Esophagus (tissue), 2 donors: Measurements from ENCODE around the gene CALHM2. TPM values are rescaled to one million over a fixed set of nuclear protein-coding genes. Genes with fewer than 3 reads are reported as not detected.

Experiments used
- H3K27ac ChIP-seq, 2 donors: one replicate each; pipeline ENCODE4 v1.5.1; 2013; ENCODE audit warnings: low read depth in 2 of 2, mild to moderate bottlenecking in 2 of 2, inconsistent platforms in 1 of 2, low read length in 1 of 2, moderate library complexity in 1 of 2
- H3K27me3 ChIP-seq, 2 donors: one replicate each; pipeline ENCODE4 v1.6.1; 2013; ENCODE audit warnings: low read length in 2 of 2, control low read depth in 1 of 2, mild to moderate bottlenecking in 1 of 2; ENCODE audit not compliant: insufficient read depth in 2 of 2, control insufficient read depth in 1 of 2
- H3K36me3 ChIP-seq, 2 donors: one replicate each; pipeline ENCODE4 v1.6.1; 2013; ENCODE audit warnings: low read length in 1 of 2; ENCODE audit not compliant: control insufficient read depth in 2 of 2, insufficient read depth in 2 of 2
- H3K4me1 ChIP-seq, 2 donors: one replicate each; pipeline ENCODE4 v1.6.1; 2013; ENCODE audit warnings: low read length in 1 of 2; ENCODE audit not compliant: control insufficient read depth in 2 of 2, insufficient read depth in 2 of 2
- H3K4me3 ChIP-seq, 2 donors: one replicate each; pipeline ENCODE4 v1.5.1; 2013; ENCODE audit warnings: low read length in 2 of 2, mild to moderate bottlenecking in 2 of 2, low read depth in 1 of 2, moderate library complexity in 1 of 2
- H3K9me3 ChIP-seq, 2 donors: one replicate each; pipeline ENCODE4 v1.6.1; 2013; ENCODE audit warnings: mild to moderate bottlenecking in 2 of 2, low read depth in 1 of 2, low read length in 1 of 2, moderate library complexity in 1 of 2; ENCODE audit not compliant: control insufficient read depth in 2 of 2, insufficient read depth in 1 of 2
- WGBS, 2 donors: extraction: QIAGEN DNeasy Blood & Tissue Kit; methylation state at CpG; one replicate each; pipeline ENCODE4 v1.1.7; 2013; 5-methylcytosine and 5-hydroxymethylcytosine counted together
- polyA plus RNA-seq, 2 donors: library from polyadenylated mRNA; stranded (reverse); fragments of 200-250 nt; gene quantifications; one replicate each; pipeline ENCODE4 v1.2.3, GENCODE V29; 2013
- donor health status: healthy with polysubstance abuse.
- donor health status: Bipolar disorder and iron deficiency.

Gene CALHM2
- polyA plus RNA-seq, 2 donors: 5.3 to 9.7 TPM

- Histone ChIP-seq H3K36me3 (no peaks in the 10 kb centered on the region), H3K9me3 (no peaks in the 10 kb centered on the region), H3K27ac (no peak overlapping the region), H3K27me3 (no peaks in the 10 kb centered on the region), H3K4me3 (no peak overlapping the region), H3K4me1 (no peaks in the 10 kb centered on the region)
- 81 to 84% methylated on average over 3 of the region's 3 CpGs for WGBS, 2 donors
Observed at GRCh38 chr10:103466734-103467133, 14.6 kb upstream of the CALHM2 start.

GRCh38 chr10:103465411-103466179 is 13.4 kb upstream of the CALHM2 start:
- no peaks in the 10 kb centered on the region for H3K36me3 ChIP-seq
- no peak overlapping the region for H3K4me3 ChIP-seq
- 87 to 93% methylated on average over 14 of the region's 14 CpGs for WGBS, 2 donors
- H3K27ac ChIP-seq: no peak overlapping the region
- H3K9me3 ChIP-seq: no peaks in the 10 kb centered on the region
- H3K4me1 ChIP-seq: no peaks in the 10 kb centered on the region
- no peaks in the 10 kb centered on the region for H3K27me3 ChIP-seq

- Histone ChIP-seq H3K4me1 (no peaks in the 10 kb centered on the region), H3K9me3 (no peaks in the 10 kb centered on the region), H3K27me3 (no peaks in the 10 kb centered on the region), H3K36me3 (no peaks in the 10 kb centered on the region), H3K4me3 (no peak overlapping the region), H3K27ac (no peak overlapping the region)
- WGBS, 2 donors: 70 to 75% methylated on average over 4 of the region's 4 CpGs
Observed at GRCh38 chr10:103463499-103463898, 11.3 kb upstream of the CALHM2 start.

- 60 to 62% methylated on average over 4 of the region's 4 CpGs for WGBS, 2 donors
- no peaks in the 10 kb centered on the region for H3K36me3 ChIP-seq
- no peaks in the 10 kb centered on the region for H3K27me3 ChIP-seq
- peaks cover 0 to 2% of the 10 kb centered on the region in 2 donors for H3K4me1 ChIP-seq
- no peak overlapping the region for H3K4me3 ChIP-seq
- no peak overlapping the region for H3K27ac ChIP-seq
- H3K9me3 ChIP-seq: no peaks in the 10 kb centered on the region
Observed at GRCh38 chr10:103459615-103460014, 7.4 kb upstream of the CALHM2 start.

GRCh38 chr10:103458720-103459119 is 6.5 kb upstream of the CALHM2 start, which contains the start of gene CALHM1:
Gene CALHM1 (minus strand): TSS chr10:103458900. CDS start chr10:103458751, 149 bp downstream.
- H3K36me3 ChIP-seq: no peaks in the 10 kb centered on the region
- no peaks in the 10 kb centered on the region for H3K27me3 ChIP-seq
- no peaks in the 10 kb centered on the region for H3K9me3 ChIP-seq
- H3K4me3 ChIP-seq: no peak within 1 kb of the TSS
- H3K4me1 ChIP-seq: peaks cover 0 to 2% of the 10 kb centered on the region in 2 donors
- WGBS, 2 donors: 70 to 78% methylated on average over 9 of the region's 9 CpGs
- no peak within 1 kb of the TSS for H3K27ac ChIP-seq

GRCh38 chr10:103457896-103458583 is 5.9 kb upstream of the CALHM2 start:
- no peaks in the 10 kb centered on the region for H3K27me3 ChIP-seq
- H3K4me3 ChIP-seq: no peak overlapping the region
- H3K4me1 ChIP-seq: peaks cover 0 to 2% of the 10 kb centered on the region in 2 donors
- no peak overlapping the region for H3K27ac ChIP-seq
- no peaks in the 10 kb centered on the region for H3K9me3 ChIP-seq
- no peaks in the 10 kb centered on the region for H3K36me3 ChIP-seq
- WGBS, 2 donors: 96 to 97% methylated on average over 39 of the region's 39 CpGs

- no peaks in the 10 kb centered on the region for H3K36me3 ChIP-seq
- H3K4me1 ChIP-seq: peaks cover 0 to 4% of the 10 kb centered on the region in 2 donors
- H3K9me3 ChIP-seq: no peaks in the 10 kb centered on the region
- 65 to 66% methylated on average over 4 to 8 of the region's 8 CpGs for WGBS, 2 donors
- H3K27ac ChIP-seq: no peak overlapping the region
- no peaks in the 10 kb centered on the region for H3K27me3 ChIP-seq
- no peak overlapping the region for H3K4me3 ChIP-seq
Observed at GRCh38 chr10:103457176-103457712, 5.1 kb upstream of the CALHM2 start.

GRCh38 chr10:103456074-103456660 is 4.0 kb upstream of the CALHM2 start:
- H3K9me3 ChIP-seq: no peaks in the 10 kb centered on the region
- H3K4me3 ChIP-seq: no peak overlapping the region
- no peaks in the 10 kb centered on the region for H3K27me3 ChIP-seq
- H3K27ac ChIP-seq: no peak overlapping the region
- H3K36me3 ChIP-seq: no peaks in the 10 kb centered on the region
- 63 to 78% methylated on average over 9 of the region's 9 CpGs for WGBS, 2 donors
- H3K4me1 ChIP-seq: peaks cover 0 to 10% of the 10 kb centered on the region in 2 donors

- peaks cover 0 to 3% of the 10 kb centered on the region in 2 donors for H3K36me3 ChIP-seq
- H3K27ac ChIP-seq: no peak overlapping the region
- no peaks in the 10 kb centered on the region for H3K27me3 ChIP-seq
- H3K4me3 ChIP-seq: no peak overlapping the region
- 87 to 90% methylated on average over 25 of the region's 25 CpGs for WGBS, 2 donors
- no peaks in the 10 kb centered on the region for H3K9me3 ChIP-seq
- H3K4me1 ChIP-seq: peaks cover 0 to 15% of the 10 kb centered on the region in 2 donors
Observed at GRCh38 chr10:103455235-103455634, 3.1 kb upstream of the CALHM2 start.
